Ovary (tissue), 9 donors: Measurements from ENCODE around the gene ENOPH1. TPM values are rescaled to one million over a fixed set of nuclear protein-coding genes. Genes with fewer than 3 reads are reported as not detected.
"Not testable (repeated sequence)": the region's sequence is repeated elsewhere in the genome, so short reads cannot be mapped to it uniquely, and the experiment has no call there.

ENCODE experiments used
- DNase-seq, 5 donors: peaks; one replicate each; pipeline ENCODE4 v3.0.0-alpha.2; 2019 to 2020
- H3K27ac ChIP-seq, 2 donors: fragments of 200-600 bp; one replicate each; pipeline versions ENCODE4 v1.5.1 to v1.8.0; 2019 to 2022
- H3K27me3 ChIP-seq: fragments of 200-600 bp; one replicate; pipeline ENCODE4 v1.8.0; 2022
- H3K36me3 ChIP-seq: fragments of 200-600 bp; sonication (generic); one replicate; pipeline ENCODE4 v1.5.1; 2019
- H3K4me1 ChIP-seq: one replicate; pipeline ENCODE4 v1.8.1; 2013; ENCODE audit warnings: mild to moderate bottlenecking, moderate library complexity; ENCODE audit not compliant: insufficient read depth
- H3K4me3 ChIP-seq: fragments of 200-600 bp; sonication (generic); one replicate; pipeline ENCODE4 v1.5.1; 2017
- H3K9me3 ChIP-seq, 2 donors: fragments of 200-600 bp in 1 of 2; sonication (generic) in 1 of 2; one replicate each; pipeline versions ENCODE4 v1.5.1 to v1.8.1; 2013 to 2019; ENCODE audit warnings: mild to moderate bottlenecking in 1 of 2, moderate library complexity in 1 of 2
- EP300 ChIP-seq: sonication (generic); formaldehyde crosslinking; IDR thresholded peaks from one replicate; pipeline ENCODE4 v1.6.1; 2017; ENCODE audit warnings: antibody characterized with exemption
- POLR2A ChIP-seq: fragments of 450-650 bp; IDR thresholded peaks from one replicate; pipeline ENCODE4 v1.6.1; 2017; ENCODE audit warnings: antibody characterized with exemption, mild to moderate bottlenecking, moderate library complexity
- WGBS, 3 donors: extraction: QIAGEN DNeasy Blood & Tissue Kit in 1 of 3; methylation state at CpG; one replicate each; pipeline versions ENCODE4 v1.1.5 to v1.1.7; 2013 to 2017; 5-methylcytosine and 5-hydroxymethylcytosine counted together
- intact Hi-C, 4 donors: fragments of 100-400 bp; cut with DNase I; formaldehyde crosslinking; loops; one replicate each; pipeline versions ENCODE4 v1.11.0 to v1.15.1; 2022 to 2023
- polyA plus RNA-seq, 2 donors: library from polyadenylated mRNA; stranded (reverse); fragments of 200-250 nt in 1 of 2; fragments of 350-450 nt in 1 of 2; fragmentation: Illumina TruSeq in 1 of 2; extraction: RNeasy Lipid Tissue Mini Kit (QIAGEN cat#74804) in 1 of 2; gene quantifications; one replicate each; pipeline ENCODE4 v1.2.3, GENCODE V29; 2013 to 2014
- total RNA-seq, 7 donors: library from RNA; depleted of rRNA in 2 of 7; stranded (reverse); fragments of >200 nt in 2 of 7; fragmentation: NEBNext Ultra II Directional in 3 of 7; extraction: Animal tissue kit (Norgen Biotek cat#: 25700) in 3 of 7; gene quantifications; one replicate each; pipeline versions ENCODE4 v1.1.0 to v1.2.4, GENCODE V29; 2016 to 2023
- TF ChIP-seq, protein P1 (sequence below), 3 donors: fragments of 450-650 bp in 2 of 3; fragments of 200-600 bp in 1 of 3; IDR thresholded peaks; one replicate each; pipeline versions ENCODE4 v1.5.1 to v1.8.0; 2016 to 2022; ENCODE audit warnings: antibody characterized with exemption in 3 of 3, mild to moderate bottlenecking in 1 of 3
- donor health status: DM: no; HTN: no; CAD: no; lungs with moderate emphysema.
- donor health status: DM: no; HTN: no; CAD: no.
- donor health status: Bipolar disorder and iron deficiency.
- donor health status: DM: yes; HTN: yes; CAD: no.
- donor health status: DM: no; HTN: no; CAD: no.
- donor health status: DM: yes; HTN: yes; CAD: no.

ENOPH1 gene
- total and polyA plus RNA-seq, 9 donors: 16.1 to 34.2 (median 24.1) TPM

DNA sequence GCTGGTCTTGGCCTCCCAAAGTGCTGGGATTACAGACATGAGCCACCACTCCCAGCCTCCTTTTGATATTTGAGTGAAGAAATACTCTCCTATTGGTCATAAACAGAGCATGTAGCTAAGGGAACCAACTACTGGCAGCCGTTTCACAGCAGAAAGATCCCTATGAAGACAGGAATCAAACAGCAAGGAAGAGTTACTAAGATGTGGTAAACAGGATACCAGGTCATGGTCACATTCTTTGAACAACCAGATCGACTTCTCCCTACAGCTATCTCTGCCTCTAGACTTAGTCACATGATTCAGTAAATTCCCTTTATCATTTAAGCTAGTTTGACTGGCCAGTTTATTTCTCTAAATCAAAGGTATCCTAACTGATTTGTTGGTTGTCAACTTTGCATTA is 47.6 kb upstream of the ENOPH1 start:
- Histone ChIP-seq H3K4me3 (no peak overlapping the region), H3K9me3 (no peaks in the 10 kb centered on the region), H3K4me1 (no peaks in the 10 kb centered on the region), H3K27me3 (no peaks in the 10 kb centered on the region), H3K27ac (no peak overlapping the region), H3K36me3 (no peaks in the 10 kb centered on the region)
- intact Hi-C loops: no loop called here
- TF ChIP-seq, protein P1, sequence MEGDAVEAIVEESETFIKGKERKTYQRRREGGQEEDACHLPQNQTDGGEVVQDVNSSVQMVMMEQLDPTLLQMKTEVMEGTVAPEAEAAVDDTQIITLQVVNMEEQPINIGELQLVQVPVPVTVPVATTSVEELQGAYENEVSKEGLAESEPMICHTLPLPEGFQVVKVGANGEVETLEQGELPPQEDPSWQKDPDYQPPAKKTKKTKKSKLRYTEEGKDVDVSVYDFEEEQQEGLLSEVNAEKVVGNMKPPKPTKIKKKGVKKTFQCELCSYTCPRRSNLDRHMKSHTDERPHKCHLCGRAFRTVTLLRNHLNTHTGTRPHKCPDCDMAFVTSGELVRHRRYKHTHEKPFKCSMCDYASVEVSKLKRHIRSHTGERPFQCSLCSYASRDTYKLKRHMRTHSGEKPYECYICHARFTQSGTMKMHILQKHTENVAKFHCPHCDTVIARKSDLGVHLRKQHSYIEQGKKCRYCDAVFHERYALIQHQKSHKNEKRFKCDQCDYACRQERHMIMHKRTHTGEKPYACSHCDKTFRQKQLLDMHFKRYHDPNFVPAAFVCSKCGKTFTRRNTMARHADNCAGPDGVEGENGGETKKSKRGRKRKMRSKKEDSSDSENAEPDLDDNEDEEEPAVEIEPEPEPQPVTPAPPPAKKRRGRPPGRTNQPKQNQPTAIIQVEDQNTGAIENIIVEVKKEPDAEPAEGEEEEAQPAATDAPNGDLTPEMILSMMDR (IDR thresholded peaks at IDR 0.05): no peak
- TF ChIP-seq POLR2A (no peak), EP300 (no peak)
- no peak for DNase-seq
- WGBS, 3 donors: 33 to 49% (median 34%) methylated on average over 2 of the region's 2 CpGs

DNA sequence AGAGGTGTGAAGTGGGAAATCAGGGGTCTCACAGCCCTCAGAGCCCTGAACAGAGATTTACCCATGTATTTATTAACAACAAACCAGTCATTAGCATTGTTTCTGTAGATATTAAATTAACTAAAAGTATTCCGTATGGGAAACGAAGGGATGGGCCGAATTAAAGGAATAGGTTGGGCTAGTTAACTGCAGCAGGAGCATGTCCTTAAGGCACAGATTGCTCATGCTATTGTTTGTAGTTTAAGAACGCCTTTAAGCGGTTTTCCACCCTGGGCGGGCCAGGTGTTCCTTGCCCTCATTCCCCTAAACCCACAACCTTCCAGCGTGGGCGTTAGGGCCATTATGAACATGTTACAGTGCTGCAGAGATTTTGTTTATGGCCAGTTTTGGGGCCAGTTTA is 44.1 kb upstream of the ENOPH1 start:
- not testable (repeated sequence) for H3K36me3 ChIP-seq

DNA sequence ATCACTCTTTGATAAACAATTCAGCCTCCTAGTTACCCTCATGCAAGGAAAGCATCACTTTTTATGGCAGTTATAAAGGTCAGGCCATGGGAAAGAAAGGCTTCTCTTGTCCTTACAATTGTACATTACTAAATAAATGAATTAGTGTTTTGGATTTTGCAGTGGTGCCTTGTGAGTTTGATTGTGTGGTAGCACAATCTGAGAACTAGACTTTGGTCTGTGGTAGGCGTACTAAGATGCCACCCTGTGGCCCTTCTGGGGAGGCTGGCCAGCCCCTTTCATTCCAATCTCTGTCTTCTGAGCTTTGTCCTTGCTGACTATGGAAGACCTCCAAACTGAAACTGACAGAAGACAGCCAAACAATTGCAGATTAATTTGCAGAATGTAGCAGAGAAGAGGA is 42.0 kb upstream of the ENOPH1 start:
- intact Hi-C loops: no loop called here
- TF ChIP-seq EP300 (no peak), POLR2A (no peak)
- TF ChIP-seq, protein P1 (IDR thresholded peaks at IDR 0.05): no peak
- no peaks in the 10 kb centered on the region for H3K27me3 ChIP-seq
- DNase-seq: no peak
- H3K27ac ChIP-seq: no peak overlapping the region
- H3K4me3 ChIP-seq: no peak overlapping the region
- H3K36me3 ChIP-seq: no peaks in the 10 kb centered on the region
- 60 to 87% (median 86%) methylated on average over 1 of the region's 1 CpG for WGBS, 3 donors
- H3K4me1 ChIP-seq: no peaks in the 10 kb centered on the region
- H3K9me3 ChIP-seq: no peaks in the 10 kb centered on the region

More for the DNA sequence above, 44.1 kb upstream of the ENOPH1 start:
- H3K9me3 ChIP-seq, DNase-seq, H3K27me3 ChIP-seq, H3K4me3 ChIP-seq, H3K27ac ChIP-seq, intact Hi-C loops, H3K4me1 ChIP-seq: not testable (repeated sequence)
- WGBS, 3 donors: 90 to 94% (median 93%) methylated on average over 8 of the region's 8 CpGs

DNA sequence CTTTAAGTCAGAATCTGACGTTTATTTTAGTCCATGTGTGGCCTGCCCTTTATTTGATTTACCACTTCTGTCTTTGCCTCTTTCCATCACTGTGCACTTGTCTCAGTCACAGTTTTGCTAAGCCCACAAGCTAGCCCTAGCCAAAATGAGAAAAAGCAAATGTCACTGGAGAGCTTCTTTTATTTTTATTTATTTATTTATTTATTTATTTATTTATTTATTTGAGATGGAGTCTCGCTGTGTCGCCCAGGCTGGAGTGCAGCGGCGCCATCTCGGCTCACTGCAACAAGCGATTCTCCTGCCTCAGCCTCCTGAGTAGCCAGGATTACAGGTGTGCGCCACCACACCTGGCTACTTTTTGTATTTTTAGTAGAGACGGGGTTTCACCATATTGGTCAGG is 40.3 kb upstream of the ENOPH1 start:
- H3K27me3 ChIP-seq, H3K9me3 ChIP-seq, DNase-seq, H3K4me3 ChIP-seq, H3K27ac ChIP-seq, H3K36me3 ChIP-seq, intact Hi-C loops, H3K4me1 ChIP-seq: not testable (repeated sequence)
- WGBS, 3 donors: 88 to 96% (median 94%) methylated on average over 9 of the region's 9 CpGs

DNA sequence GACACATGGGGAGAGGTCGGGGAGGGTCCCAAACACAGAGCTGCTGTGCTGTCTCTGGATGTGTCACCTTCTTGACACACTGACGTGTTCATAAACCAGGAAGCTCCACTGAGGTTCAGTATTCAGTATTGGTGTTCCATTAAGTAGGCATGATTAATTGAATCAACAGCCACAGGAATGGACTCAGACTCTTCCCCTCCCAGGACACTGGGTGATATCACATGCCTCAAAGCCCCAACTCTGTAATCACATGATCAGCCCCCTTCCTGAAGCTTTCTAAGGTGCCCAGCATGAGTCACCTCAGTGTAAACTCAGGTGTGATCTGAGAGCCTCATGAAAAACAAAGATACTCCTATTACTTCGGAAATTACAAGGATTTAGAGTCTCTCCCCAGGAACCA is 35.5 kb upstream of the ENOPH1 start:
- Histone ChIP-seq H3K4me1 (no peaks in the 10 kb centered on the region), H3K9me3 (no peaks in the 10 kb centered on the region), H3K27me3 (no peaks in the 10 kb centered on the region), H3K27ac (no peak overlapping the region), H3K36me3 (no peaks in the 10 kb centered on the region), H3K4me3 (no peak overlapping the region)
- 90 to 96% (median 94%) methylated on average over 3 of the region's 3 CpGs for WGBS, 3 donors
- intact Hi-C loops: no loop called here
- DNase-seq: no peak
- TF ChIP-seq EP300 (no peak), POLR2A (no peak)
- TF ChIP-seq, protein P1 (IDR thresholded peaks at IDR 0.05): no peak

DNA sequence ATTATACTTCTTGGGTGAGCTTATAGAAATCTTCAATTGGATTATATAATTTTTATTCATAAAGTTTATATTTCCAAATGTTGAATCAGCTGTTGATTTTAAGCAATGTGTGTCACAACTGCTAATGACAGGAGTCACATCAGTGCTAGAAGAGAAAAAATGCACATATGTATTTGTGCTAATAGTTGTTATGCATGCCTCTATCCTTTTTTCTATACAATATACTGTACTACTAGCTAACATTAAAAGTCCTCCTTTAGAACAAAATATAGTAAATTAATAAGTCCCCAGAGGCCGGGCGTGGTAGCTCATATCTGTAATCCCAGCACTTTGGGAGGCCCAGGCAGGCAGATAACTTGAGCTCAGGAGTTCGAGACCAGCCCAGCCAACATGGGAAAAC is 32.9 kb upstream of the ENOPH1 start:
- DNase-seq: no peak
- no peaks in the 10 kb centered on the region for H3K36me3 ChIP-seq
- H3K4me3 ChIP-seq: no peak overlapping the region
- no peaks in the 10 kb centered on the region for H3K9me3 ChIP-seq
- intact Hi-C loops: no loop called here
- WGBS, 3 donors: 90 to 95% (median 93%) methylated on average over 3 of the region's 3 CpGs
- H3K4me1 ChIP-seq: no peaks in the 10 kb centered on the region
- TF ChIP-seq, protein P1 (IDR thresholded peaks at IDR 0.05): no peak
- TF ChIP-seq EP300 (no peak), POLR2A (no peak)
- peaks cover 5% of the 10 kb centered on the region for H3K27me3 ChIP-seq
- H3K27ac ChIP-seq: no peak overlapping the region
